Measurements from ENCODE around the gene AVEN.

- TF ChIP-seq EZH2 (IDR thresholded peaks at IDR 0.05; ENCODE audit: insufficient read depth, poor library complexity, severe bottlenecking) (no peak), EZH2phosphoT487 (IDR thresholded peaks at IDR 0.05; ENCODE audit: insufficient read depth, low read depth) (no peak)
Observed at GRCh38 chr15:33994005-33994615, 44.9 kb downstream of the AVEN start.

Data from GM23248 (cell line).